Left colon (tissue), 2 donors: ENCODE measurements around the gene STEAP3. TPM values are rescaled to one million over a fixed set of nuclear protein-coding genes. Genes with fewer than 3 reads are reported as not detected.
A peak's percentile ranks its signal among the peaks of the same experiment; 100 is the strongest.

Experiments used
- ATAC-seq: fragments of 200-7000 bp; cut with Tn5 transposase; one replicate; pipeline ENCODE4 v1.9.1; 2020; ENCODE audit warnings: mild to moderate bottlenecking, moderate library complexity
- DNase-seq, 2 donors: peaks; one replicate each; pipeline ENCODE4 v3.0.0-alpha.2; 2020
- intact Hi-C, 2 donors: fragments of 100-400 bp; cut with DNase I in 1 of 2; cut with micrococcal nuclease in 1 of 2; formaldehyde crosslinking; loops; one replicate each; pipeline versions ENCODE4 v1.11.2 to v1.14.0; 2022; cut with DNase I, micrococcal nuclease
- long read RNA-seq: library from polyadenylated mRNA; unstranded; transcript quantifications from one replicate; pipeline ENCODE4 v2.0.0, GENCODE V29; 2021
- total RNA-seq, 2 donors: library from RNA; stranded (reverse); fragmentation: NEBNext Ultra II Directional; extraction: Animal tissue kit (Norgen Biotek cat#: 25700); gene quantifications; one replicate each; pipeline ENCODE4 v1.2.1, GENCODE V29; 2021
- donor health status: DM: no; HTN: no; CAD: no.
- donor health status: DM: yes; HTN: yes; CAD: no.

The STEAP3 gene, protein sequence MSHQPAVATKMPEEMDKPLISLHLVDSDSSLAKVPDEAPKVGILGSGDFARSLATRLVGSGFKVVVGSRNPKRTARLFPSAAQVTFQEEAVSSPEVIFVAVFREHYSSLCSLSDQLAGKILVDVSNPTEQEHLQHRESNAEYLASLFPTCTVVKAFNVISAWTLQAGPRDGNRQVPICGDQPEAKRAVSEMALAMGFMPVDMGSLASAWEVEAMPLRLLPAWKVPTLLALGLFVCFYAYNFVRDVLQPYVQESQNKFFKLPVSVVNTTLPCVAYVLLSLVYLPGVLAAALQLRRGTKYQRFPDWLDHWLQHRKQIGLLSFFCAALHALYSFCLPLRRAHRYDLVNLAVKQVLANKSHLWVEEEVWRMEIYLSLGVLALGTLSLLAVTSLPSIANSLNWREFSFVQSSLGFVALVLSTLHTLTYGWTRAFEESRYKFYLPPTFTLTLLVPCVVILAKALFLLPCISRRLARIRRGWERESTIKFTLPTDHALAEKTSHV
- total RNA-seq = 10 to 100 TPM; 19.4 to 29.6 TPM
- long read RNA-seq, full-length matches to known transcripts = 7 of 29 reads
- long read RNA-seq, partial matches to known transcripts = 10 of 29 reads
- long read RNA-seq, other reads (novel, unspliced or antisense) = 12 of 29 reads

DNA sequence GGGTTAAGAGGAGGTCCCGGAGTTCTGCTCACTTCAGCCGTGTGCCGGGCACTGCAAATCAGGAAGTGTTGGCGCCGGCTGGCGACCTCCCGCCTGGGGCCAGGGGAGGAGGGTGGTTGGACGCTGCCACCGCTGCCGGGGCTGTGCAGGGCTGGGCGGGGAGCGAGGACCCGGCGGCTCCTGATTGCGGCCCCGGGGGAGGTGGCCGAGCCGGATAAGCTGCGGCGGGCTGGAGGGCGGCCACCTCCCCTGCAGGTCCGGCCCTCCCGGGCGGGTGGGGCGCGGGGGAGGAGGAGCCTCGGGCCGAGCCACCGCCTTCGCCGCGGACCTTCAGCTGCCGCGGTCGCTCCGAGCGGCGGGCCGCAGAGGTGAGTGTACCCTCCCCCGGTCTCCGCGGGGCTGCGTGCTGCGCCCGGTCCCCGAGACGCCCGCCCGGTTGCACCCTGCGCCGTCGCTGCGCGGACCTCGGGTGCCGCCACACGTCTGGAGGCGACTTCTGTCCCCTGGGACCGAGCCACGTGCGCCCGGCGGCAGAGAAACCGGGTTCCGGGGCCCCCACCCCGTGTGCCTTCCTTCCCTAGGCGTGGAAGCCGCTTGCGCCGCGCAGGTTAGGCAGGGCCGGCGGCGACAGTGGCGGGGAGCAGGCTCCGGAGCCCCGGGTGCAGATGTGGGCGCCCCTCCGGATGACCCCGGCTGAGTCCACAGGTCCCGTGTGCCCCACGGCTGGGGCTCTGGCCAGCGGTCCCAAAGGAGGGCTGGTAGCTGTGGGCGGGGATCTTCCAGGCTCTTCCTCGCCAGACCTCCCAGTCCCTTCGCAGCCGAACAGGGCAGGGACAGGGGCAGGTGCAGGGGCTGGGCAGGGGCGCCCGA, at the start of gene STEAP3:
Gene STEAP3 (plus strand): TSS at position 314 of the 870 bp plus-strand sequence. CDS start 7,179 bp downstream, outside the sequence.
- peak; percentile 80 to 83 for DNase-seq
- intact Hi-C loops = no loop called here
- peak; percentile 89 for ATAC-seq

DNA sequence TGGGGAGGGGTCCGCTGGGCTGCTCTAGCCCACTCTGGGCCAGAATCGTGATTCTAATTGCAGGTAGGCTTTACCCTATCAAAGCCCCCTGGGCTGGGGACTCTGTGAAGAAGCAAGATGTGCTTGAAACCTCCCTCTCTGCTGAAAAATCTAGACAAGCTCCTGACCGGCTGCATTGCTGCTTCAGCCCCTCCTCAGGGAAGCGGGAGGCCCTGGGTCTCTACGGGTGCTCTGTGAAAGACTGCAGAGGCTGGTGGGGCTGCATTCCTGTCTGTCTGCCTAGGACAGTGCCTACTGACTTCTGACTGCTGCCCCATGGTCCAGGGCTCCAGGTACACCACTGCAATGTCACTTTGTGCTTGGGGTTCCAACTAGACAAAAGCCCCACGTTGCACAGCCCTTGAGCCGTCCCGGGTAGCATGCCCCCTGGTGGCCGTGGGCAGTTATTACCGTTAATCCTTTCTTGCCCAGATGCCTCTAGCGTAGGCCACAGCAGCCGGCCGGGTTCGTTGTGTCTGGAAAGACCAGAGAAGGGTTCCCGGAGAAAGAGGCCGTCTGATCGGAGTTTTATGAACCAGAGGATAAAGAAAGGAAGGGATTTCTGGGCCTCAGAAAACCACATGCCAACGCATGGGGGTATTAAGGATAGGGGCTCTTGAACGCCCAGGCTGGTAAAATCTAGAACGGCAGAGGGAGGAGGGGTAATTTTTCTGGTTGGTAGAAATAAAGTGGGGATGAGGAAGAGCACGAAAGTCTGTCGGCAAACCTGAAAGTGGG, 49.2 kb upstream of the STEAP3 start:
- intact Hi-C loops = no loop called here
- peak in 1 of 2 donors; percentile 46 for DNase-seq
- peak; percentile 62 for ATAC-seq

- ATAC-seq = no peak
- no peak for DNase-seq
- intact Hi-C loops = no loop called here
Observed at GRCh38 chr2:119174993-119175347, 48.7 kb upstream of the STEAP3 start.

DNA sequence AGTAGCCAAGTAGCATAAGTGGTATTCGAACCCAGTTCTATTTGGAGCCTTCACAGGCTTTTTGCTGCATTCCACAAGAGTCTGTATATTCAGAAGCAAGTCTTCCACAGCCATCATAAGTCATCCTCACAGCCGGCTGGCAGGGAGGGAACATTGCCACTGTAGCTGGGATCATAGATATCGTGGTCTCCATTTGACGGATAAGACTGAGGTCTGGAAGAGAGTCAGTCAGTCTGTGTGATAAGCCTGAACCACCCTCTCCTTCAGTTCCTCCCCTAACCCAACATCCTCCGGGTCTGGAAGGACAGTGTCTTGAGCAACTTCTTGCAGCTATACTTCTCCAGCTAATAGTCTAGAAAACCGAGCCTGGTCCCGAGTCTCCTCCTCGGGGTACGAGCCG, 48.1 kb upstream of the STEAP3 start:
- DNase-seq (no peak), ATAC-seq (no peak)
- intact Hi-C loops = no loop called here

GRCh38 chr2:119177171-119177837, 46.3 kb upstream of the STEAP3 start:
- DNase-seq (no peak), ATAC-seq (no peak)
- intact Hi-C loops = no loop called here

GRCh38 chr2:119177838-119178190, 45.8 kb upstream of the STEAP3 start:
- intact Hi-C loops = no loop called here
- ATAC-seq (no peak), DNase-seq (no peak)

GRCh38 chr2:119178776-119179175, 44.9 kb upstream of the STEAP3 start:
- intact Hi-C loops = no loop called here
- ATAC-seq (no peak), DNase-seq (no peak)

- DNase-seq (no peak), ATAC-seq (no peak)
- intact Hi-C loops = no loop called here
Observed at GRCh38 chr2:119179202-119179601, 44.4 kb upstream of the STEAP3 start.

GRCh38 chr2:119179991-119180390, 43.6 kb upstream of the STEAP3 start:
- intact Hi-C loops = no loop called here
- no peak for ATAC-seq

GRCh38 chr2:119180892-119181291, 42.7 kb upstream of the STEAP3 start:
- ATAC-seq = peak; percentile 32
- intact Hi-C loops = no loop called here
- no peak for DNase-seq

More at GRCh38 chr2:119179991-119180390, 43.6 kb upstream of the STEAP3 start:
- DNase-seq = no peak

DNA sequence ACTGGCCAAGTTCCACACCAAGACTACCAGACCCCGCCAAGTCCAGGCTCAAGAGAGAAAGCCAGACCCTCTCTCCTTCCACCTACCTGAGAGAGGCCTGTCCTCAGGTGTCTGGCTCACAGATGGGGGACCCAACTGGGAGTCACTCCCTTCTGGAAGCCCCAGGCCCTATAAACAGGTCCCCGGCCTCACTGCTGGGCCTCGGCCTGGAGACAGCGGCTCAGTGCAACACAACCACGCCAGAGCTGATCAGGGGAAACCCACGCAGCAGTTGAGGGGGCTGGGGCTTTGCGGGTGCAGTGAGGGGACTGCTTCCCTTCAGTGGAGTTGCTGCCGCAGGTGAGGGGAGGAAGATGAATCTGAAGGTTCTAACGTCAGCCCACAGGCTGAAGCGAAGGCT, 42.2 kb upstream of the STEAP3 start:
- intact Hi-C loops = no loop called here
- ATAC-seq (no peak), DNase-seq (no peak)

DNA sequence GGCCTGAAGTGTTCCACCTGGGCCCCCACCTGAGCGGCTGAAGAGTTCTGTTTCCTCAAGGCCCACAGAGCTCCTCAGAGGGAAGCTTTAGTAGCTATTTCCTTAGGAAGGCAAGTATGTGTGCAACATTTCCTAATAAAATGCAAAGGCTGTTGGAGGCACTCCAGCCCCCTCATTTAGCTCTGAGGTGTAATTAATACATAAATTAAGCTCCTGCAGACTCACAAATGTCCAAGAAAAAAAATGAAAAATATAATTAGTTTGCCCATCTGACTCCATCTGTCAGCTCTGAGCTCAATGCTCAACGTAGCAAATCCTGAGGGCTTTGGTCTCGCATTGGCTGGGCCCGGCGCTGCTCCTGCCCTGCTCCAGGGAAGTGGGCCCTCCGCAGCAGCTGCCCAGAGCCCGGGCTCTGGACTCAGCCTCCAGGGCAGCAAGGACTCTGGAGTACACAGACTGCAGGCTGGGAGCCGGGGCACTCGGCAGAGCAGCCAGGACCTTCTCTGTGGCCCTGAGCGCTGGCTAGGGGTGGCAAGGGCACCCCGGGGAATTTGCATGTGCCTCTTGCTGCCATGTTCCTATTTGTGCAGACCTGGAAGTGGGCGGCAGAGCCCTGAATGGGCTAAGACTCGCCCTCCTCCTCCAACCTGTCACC, 41.7 kb upstream of the STEAP3 start:
- intact Hi-C loops = no loop called here
- DNase-seq (no peak), ATAC-seq (no peak)

GRCh38 chr2:119184512-119184911, 39.1 kb upstream of the STEAP3 start:
- no peak for DNase-seq
- ATAC-seq = no peak
- intact Hi-C loops = no loop called here

- intact Hi-C loops = no loop called here
- DNase-seq (no peak), ATAC-seq (no peak)
Observed at GRCh38 chr2:119190321-119191111, 33.1 kb upstream of the STEAP3 start.

DNA sequence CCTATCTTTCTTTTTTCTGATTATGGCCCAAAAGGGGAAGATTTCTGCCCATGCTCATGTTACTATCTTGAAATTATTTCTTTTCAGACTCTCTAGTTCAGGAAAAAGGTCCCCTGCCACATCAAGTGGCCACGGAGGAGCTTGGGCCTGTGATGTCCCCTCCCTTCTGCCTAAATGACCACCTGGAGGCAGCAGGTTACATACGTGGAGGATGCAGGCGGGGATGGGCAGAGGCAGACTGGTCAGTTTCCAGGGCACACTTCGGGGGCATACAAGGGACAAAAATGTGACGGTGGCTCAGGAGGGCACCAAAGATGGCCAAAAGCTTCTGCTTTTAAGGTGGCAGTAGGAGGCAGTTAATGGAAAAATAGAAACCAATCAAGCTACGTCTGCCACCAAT, 30.7 kb upstream of the STEAP3 start:
- DNase-seq (no peak), ATAC-seq (no peak)
- intact Hi-C loops = no loop called here

DNA sequence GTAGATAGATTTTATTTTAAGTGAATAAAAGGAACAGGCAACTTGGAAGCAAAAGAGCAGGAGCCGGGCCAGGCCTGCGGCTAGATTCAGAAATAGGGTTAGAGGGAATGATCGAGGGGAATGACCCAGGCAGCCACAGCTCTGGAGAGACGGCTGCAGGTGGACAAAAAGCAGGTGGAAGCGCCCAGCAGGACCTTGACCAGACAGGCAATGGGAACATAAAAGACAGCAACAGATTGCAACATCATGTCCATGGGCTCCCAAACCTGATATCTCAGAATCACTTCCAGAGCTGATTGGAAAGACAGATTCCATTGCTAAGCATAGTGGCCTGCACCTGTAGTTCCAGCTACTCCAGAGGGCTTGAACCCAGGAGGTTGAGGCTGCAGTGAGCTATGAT, 28.6 kb upstream of the STEAP3 start:
- intact Hi-C loops = no loop called here
- DNase-seq (no peak), ATAC-seq (no peak)

GRCh38 chr2:119195887-119196286, 27.7 kb upstream of the STEAP3 start:
- intact Hi-C loops = no loop called here
- ATAC-seq (no peak), DNase-seq (peak in 1 of 2 donors; percentile 1)
